NCI-H345 treated with DMSO at 0.1 percent for 48 hours (cell line): ENCODE measurements around the gene MAP3K8.
"Not testable (repeated sequence)": the region's sequence is repeated elsewhere in the genome, so short reads cannot be mapped to it uniquely, and the experiment has no call there.

ENCODE experiments used
- DNase-seq: peaks from one replicate; lab custom pipeline; 2025; ENCODE audit not compliant: unreplicated experiment; lab: John Stamatoyannopoulos, UW

MAP3K8 gene

GRCh38 chr10:30422981-30423654 lies 10.9 kb upstream of the MAP3K8 start:
- DNase-seq = no peak

GRCh38 chr10:30423655-30424275 lies 10.2 kb upstream of the MAP3K8 start:
- not testable (repeated sequence) for DNase-seq

- no peak for DNase-seq
Observed at GRCh38 chr10:30425336-30426075, 8.5 kb upstream of the MAP3K8 start.

GRCh38 chr10:30430544-30431298 lies 3.3 kb upstream of the MAP3K8 start:
- DNase-seq = no peak

GRCh38 chr10:30431435-30431911 lies 2.5 kb upstream of the MAP3K8 start:
- no peak for DNase-seq

GRCh38 chr10:30432622-30433305 lies 1.2 kb upstream of the MAP3K8 start:
- DNase-seq = no peak

- DNase-seq = peak; percentile 33
Observed at GRCh38 chr10:30433306-30433729, 666 bp upstream of the MAP3K8 start.

GRCh38 chr10:30434273-30435072 lies 489 bp downstream of the MAP3K8 start:
- no peak for DNase-seq

GRCh38 chr10:30435073-30435422 lies 1.1 kb downstream of the MAP3K8 start:
- DNase-seq = no peak

GRCh38 chr10:30435499-30436167 lies 1.6 kb downstream of the MAP3K8 start:
- not testable (repeated sequence) for DNase-seq

- no peak for DNase-seq
Observed at GRCh38 chr10:30436191-30436611, 2.2 kb downstream of the MAP3K8 start.

GRCh38 chr10:30436671-30437030 lies 2.7 kb downstream of the MAP3K8 start:
- no peak for DNase-seq

GRCh38 chr10:30437031-30437841 lies 3.3 kb downstream of the MAP3K8 start:
- no peak for DNase-seq

- no peak for DNase-seq
Observed at GRCh38 chr10:30438021-30438850, 4.3 kb downstream of the MAP3K8 start.

- no peak for DNase-seq
Observed at GRCh38 chr10:30439931-30440330, 5.9 kb downstream of the MAP3K8 start.

- DNase-seq = no peak
Observed at GRCh38 chr10:30442019-30442606, 8.1 kb downstream of the MAP3K8 start.

GRCh38 chr10:30443049-30443448 lies 9.1 kb downstream of the MAP3K8 start:
- DNase-seq = no peak
